H1 (cell line): ENCODE results near the gene RANGRF. TPM values are rescaled to one million over a fixed set of nuclear protein-coding genes. Genes with fewer than 3 reads are reported as not detected.

Source experiments
- CTCF ChIA-PET: fragments of 300-600 bp; sonication (Branson Sonifier 250); formaldehyde crosslinking; loops from one replicate; lab custom pipeline; 2021; ENCODE audit not compliant: partially characterized antibody; lab: Charles Lee
- POLR2A ChIA-PET: fragments of 300-600 bp; sonication (Branson Sonifier 250); formaldehyde crosslinking; loops from one replicate; lab custom pipeline; 2021; ENCODE audit warnings: inconsistent platforms; ENCODE audit not compliant: partially characterized antibody; lab: Charles Lee
- DNase-seq, 2 experiments: peaks; one replicate each; pipeline versions ENCODE4 v3.0.0 to v3.0.0-alpha.2; 2010 to 2022; ENCODE audit warnings: low spot score in 2 of 2, low read depth in 1 of 2, mixed read lengths in 1 of 2
- FAIRE-seq: peaks from 2 replicates; lab custom pipeline; 2011; peaks lifted over from hg19 to GRCh38; lab: Jason Lieb, UNC
- H2AFZ ChIP-seq: 2 replicates; pipeline ENCODE4 v1.8.1; 2012; ENCODE audit warnings: low read length, inconsistent platforms
- H2AK5ac ChIP-seq: 2 replicates; pipeline ENCODE4 v1.6.1; 2013; ENCODE audit warnings: low read depth, low read length
- H2BK120ac ChIP-seq: replicated peaks from 2 replicates; pipeline ENCODE3; 2013; ENCODE audit warnings: low read depth, low read length, inconsistent platforms
- H2BK12ac ChIP-seq: 2 replicates; pipeline ENCODE4 v1.6.1; 2013; ENCODE audit warnings: low read depth, low read length
- H2BK15ac ChIP-seq: 2 replicates; pipeline ENCODE4 v1.6.1; 2013; ENCODE audit warnings: low read length
- H2BK20ac ChIP-seq: 2 replicates; pipeline ENCODE4 v1.6.1; 2013; ENCODE audit warnings: low read length
- H2BK5ac ChIP-seq: 2 replicates; pipeline ENCODE4 v1.6.1; 2013; ENCODE audit warnings: low read depth, low read length
- H3K14ac ChIP-seq: 2 replicates; pipeline ENCODE4 v1.6.1; 2013; ENCODE audit warnings: inconsistent platforms; ENCODE audit not compliant: insufficient read length
- H3K18ac ChIP-seq: 2 replicates; pipeline ENCODE4 v1.6.1; 2013; ENCODE audit warnings: low read length; ENCODE audit errors: extremely low read depth
- H3K23ac ChIP-seq: 2 replicates; pipeline ENCODE4 v1.6.1; 2013; ENCODE audit warnings: inconsistent platforms; ENCODE audit not compliant: insufficient read length
- H3K23me2 ChIP-seq: 2 replicates; pipeline ENCODE4 v1.6.1; 2013; ENCODE audit warnings: low read depth, low read length
- H3K27ac ChIP-seq: 2 replicates; pipeline ENCODE4 v1.6.1; 2011; ENCODE audit warnings: low read depth, low read length, inconsistent platforms
- H3K27me3 ChIP-seq, 4 experiments: replicated peaks in 1 of 4; 1 replicate in 1 of 4; 2 replicates in 3 of 4; pipeline versions ENCODE4 v1.6.1 to v1.8.1; 2011 to 2013; ENCODE audit warnings: low read length in 3 of 4, mild to moderate bottlenecking in 3 of 4, inconsistent platforms in 2 of 4, mixed read lengths in 2 of 4, moderate library complexity in 1 of 4; ENCODE audit not compliant: control insufficient read depth in 3 of 4, insufficient read depth in 3 of 4; ENCODE audit errors: extremely low read depth in 1 of 4
- H3K36me3 ChIP-seq, 4 experiments: 2 replicates each; pipeline versions ENCODE4 v1.6.1 to v1.8.1; 2011 to 2013; ENCODE audit warnings: mild to moderate bottlenecking in 4 of 4, low read length in 3 of 4, moderate library complexity in 2 of 4, control low read depth in 1 of 4, inconsistent platforms in 1 of 4; ENCODE audit not compliant: insufficient read depth in 4 of 4, control insufficient read depth in 2 of 4
- H3K4ac ChIP-seq: replicated peaks from 2 replicates; pipeline ENCODE3; 2013; ENCODE audit warnings: low read length, low read depth, mixed read lengths, inconsistent platforms; ENCODE audit not compliant: insufficient read length
- H3K4me1 ChIP-seq, 4 experiments: replicated peaks in 1 of 4; 1 replicate in 1 of 4; 2 replicates in 3 of 4; pipeline versions ENCODE4 v1.6.1 to v1.8.1; 2011 to 2013; ENCODE audit warnings: low read length in 3 of 4, inconsistent platforms in 2 of 4, mixed read lengths in 1 of 4; ENCODE audit not compliant: insufficient read depth in 4 of 4, control insufficient read depth in 3 of 4
- H3K4me2 ChIP-seq, 2 experiments: 2 replicates each; pipeline versions ENCODE4 v1.6.1 to v1.8.1; 2011 to 2013; ENCODE audit warnings: low read depth in 2 of 2, low read length in 2 of 2, control low read depth in 1 of 2, inconsistent platforms in 1 of 2, mild to moderate bottlenecking in 1 of 2; ENCODE audit not compliant: insufficient read depth in 1 of 2
- H3K4me3 ChIP-seq, 4 experiments: fragments of 200-600, 300-600 bp in 1 of 4; sonication (generic), shearing (Covaris generic), sonication (Bioruptor Twin) in 1 of 4; 2 replicates each; pipeline versions ENCODE4 v1.5.1 to v1.8.1; 2011 to 2016; ENCODE audit warnings: low read length in 4 of 4, low read depth in 3 of 4, control low read depth in 2 of 4, inconsistent platforms in 2 of 4, mild to moderate bottlenecking in 2 of 4, mixed read lengths in 1 of 4, moderate library complexity in 1 of 4; ENCODE audit not compliant: insufficient read depth in 2 of 4; ENCODE audit errors: extremely low read depth in 1 of 4
- H3K56ac ChIP-seq: replicated peaks from 2 replicates; pipeline ENCODE3; 2013; ENCODE audit warnings: low read depth, mild to moderate bottlenecking, mixed read lengths, low read length, inconsistent platforms; ENCODE audit not compliant: insufficient read length
- H3K79me1 ChIP-seq: 2 replicates; pipeline ENCODE4 v1.6.1; 2013; ENCODE audit warnings: low read depth, low read length, control low read depth
- H3K79me2 ChIP-seq, 2 experiments: 2 replicates each; pipeline versions ENCODE4 v1.6.1 to v1.8.1; 2012 to 2013; ENCODE audit warnings: low read length in 2 of 2, mild to moderate bottlenecking in 2 of 2, inconsistent platforms in 1 of 2; ENCODE audit not compliant: insufficient read depth in 2 of 2, control insufficient read depth in 1 of 2
- H3K9ac ChIP-seq, 4 experiments: replicated peaks in 1 of 4; 1 replicate in 1 of 4; 2 replicates in 3 of 4; pipeline versions ENCODE4 v1.6.1 to v1.8.1; 2011 to 2013; ENCODE audit warnings: low read depth in 3 of 4, low read length in 3 of 4, control low read depth in 2 of 4, mild to moderate bottlenecking in 2 of 4, moderate library complexity in 2 of 4, inconsistent platforms in 1 of 4; ENCODE audit errors: extremely low read depth in 1 of 4
- H3K9me3 ChIP-seq, 2 experiments: 2 replicates each; pipeline versions ENCODE4 v1.6.1 to v1.8.1; 2012 to 2013; ENCODE audit warnings: mild to moderate bottlenecking in 2 of 2, moderate library complexity in 2 of 2, control low read depth in 1 of 2, inconsistent platforms in 1 of 2, low read depth in 1 of 2, low read length in 1 of 2, mixed read lengths in 1 of 2; ENCODE audit not compliant: insufficient read depth in 2 of 2
- H4K20me1 ChIP-seq, 2 experiments: replicated peaks in 1 of 2; 2 replicates each; pipeline versions ENCODE3 to v1.8.1; 2011 to 2013; ENCODE audit warnings: inconsistent platforms in 2 of 2, low read length in 2 of 2, mild to moderate bottlenecking in 1 of 2; ENCODE audit not compliant: insufficient read depth in 2 of 2, control insufficient read depth in 1 of 2
- H4K5ac ChIP-seq: 2 replicates; pipeline ENCODE4 v1.6.1; 2013; ENCODE audit warnings: low read length, low read depth, mixed read lengths, inconsistent platforms; ENCODE audit not compliant: insufficient read length
- H4K8ac ChIP-seq: 2 replicates; pipeline ENCODE4 v1.8.0; 2013; ENCODE audit warnings: mild to moderate bottlenecking, moderate library complexity, low read length, inconsistent platforms; ENCODE audit not compliant: insufficient read depth; ENCODE audit errors: extremely low read depth
- H4K91ac ChIP-seq: replicated peaks from 2 replicates; pipeline ENCODE3; 2013; ENCODE audit warnings: low read length, mixed read lengths, inconsistent platforms; ENCODE audit not compliant: insufficient read length
- CHD2 ChIP-seq: IDR thresholded peaks from 2 replicates; pipeline ENCODE4 v1.6.1; 2012; ENCODE audit warnings: low read length, improper control_type of control experiment
- E2F6 ChIP-seq: IDR thresholded peaks from 2 replicates; pipeline ENCODE4 v1.6.1; 2012; ENCODE audit warnings: inconsistent platforms
- HDAC2 ChIP-seq, 2 experiments: fragments of 300-600 bp in 1 of 2; sonication (generic) in 1 of 2; IDR thresholded peaks; 2 replicates each; pipeline ENCODE4 v1.6.1; 2011 to 2012; ENCODE audit warnings: low read depth in 2 of 2, low read length in 2 of 2, mild to moderate bottlenecking in 2 of 2, moderate library complexity in 2 of 2, borderline replicate concordance in 1 of 2, inconsistent platforms in 1 of 2
- NANOG ChIP-seq: IDR thresholded peaks from 2 replicates; pipeline ENCODE4 v1.6.1; 2011; ENCODE audit warnings: low read length, low read depth, mild to moderate bottlenecking, inconsistent platforms; ENCODE audit not compliant: insufficient read depth, poor library complexity, severe bottlenecking
- NRF1 ChIP-seq: IDR thresholded peaks from 2 replicates; pipeline ENCODE4 v1.6.1; 2011; ENCODE audit warnings: mild to moderate bottlenecking, low read depth, low read length, improper control_type of control experiment
- POU5F1 ChIP-seq: IDR thresholded peaks from 2 replicates; pipeline ENCODE4 v1.6.1; 2011; ENCODE audit warnings: low read depth, mild to moderate bottlenecking, low read length, moderate library complexity
- SUZ12 ChIP-seq: fragments of 200-600 bp; sonication (generic); IDR thresholded peaks from 2 replicates; pipeline ENCODE4 v1.6.1; 2012; ENCODE audit warnings: mild to moderate bottlenecking, inconsistent platforms, low read length, moderate library complexity, mixed read lengths
- WGBS, 2 experiments: shearing (Covaris generic) in 1 of 2; methylation state at CpG; one replicate each; pipeline versions ENCODE4 v1.1.6 to v1.1.7; 2013 to 2015; ENCODE audit warnings: low lambda C conversion rate in 2 of 2, mixed read lengths in 2 of 2, inconsistent platforms in 1 of 2, low coverage in 1 of 2, missing lambda C conversion rate in 1 of 2; ENCODE audit not compliant: insufficient replicate concordance in 2 of 2, insufficient coverage in 1 of 2, insufficient read length in 1 of 2; ENCODE audit errors: extremely low coverage in 1 of 2, missing lambda C conversion rate in 1 of 2; 5-methylcytosine and 5-hydroxymethylcytosine counted together
- polyA plus RNA-seq, 7 experiments: library from polyadenylated mRNA; depleted of rRNA in 3 of 7; stranded (reverse) in 5 of 7; unstranded in 2 of 7; fragments of >200 nt in 5 of 7; fragments of 200-250 nt in 2 of 7; gene quantifications; 1 replicate in 5 of 7; 2 replicates in 1 of 7; 4 replicates in 1 of 7; pipeline versions ENCODE4 v1.2.1 to v1.2.3, GENCODE V29; 2011 to 2013; ENCODE audit warnings: missing spikeins in 2 of 7, mixed read lengths in 2 of 7
- total RNA-seq: library from RNA; stranded (reverse); fragmentation: NEBNext Ultra II Directional; extraction: Animal tissue kit (Norgen Biotek cat#: 25700); gene quantifications from 2 replicates; pipeline ENCODE4 v1.2.1, GENCODE V29; 2021

RANGRF gene
- total and polyA plus RNA-seq, 2 of the 8 experiments (the other 6 are each of a cell fraction or from before 2014, with no cell fraction given): 36.9 to 49.6 TPM

- Histone ChIP-seq H3K14ac (no peak overlapping the region), H4K91ac (no peak overlapping the region), H3K9me3 (no peaks in the 10 kb centered on the region), H3K23me2 (peaks cover 9% of the 10 kb centered on the region; the same call in 1 of the 2 replicates), H2AK5ac (no peak overlapping the region), H2BK12ac (no peak overlapping the region), H3K23ac (no peak overlapping the region), H2BK20ac (no peak overlapping the region), H3K4ac (no peak overlapping the region), H3K27me3 (0 out of 7 replicates have a peak, but pooled peaks cover 0 to 2% (median 0%) of the 10 kb centered on the region in 4 experiments), H2BK15ac (no peak overlapping the region), H3K4me1 (peaks cover 0 to 13% (median 11%) of the 10 kb centered on the region in 4 experiments; a peak in 6 of 7 replicates), H2AFZ (no peak overlapping the region), H3K18ac (no peak overlapping the region), H4K5ac (no peak overlapping the region), H2BK120ac (no peak overlapping the region), H3K79me2 (no peaks in the 10 kb centered on the region), H4K20me1 (peaks cover 0 to 1% of the 10 kb centered on the region in 2 experiments), H3K27ac (no peak overlapping the region), H3K4me2 (no peak overlapping the region; a peak in 1 of 4 replicates), H3K9ac (peak overlapping the region in 1 of 4 experiments; percentile 11; a peak in 2 of 7 replicates), H3K79me1 (no peaks in the 10 kb centered on the region), H4K8ac (no peak overlapping the region), H2BK5ac (no peak overlapping the region), H3K36me3 (no peaks in the 10 kb centered on the region), H3K4me3 (no peak overlapping the region), H3K56ac (no peak overlapping the region)
- CTCF ChIA-PET: no interaction called here
- WGBS, 2 experiments: 58% methylated on average over 3 of the region's 3 CpGs; no CpG with 5 or more reads in 1 of the 2 experiments
- POLR2A ChIA-PET: interaction anchor here (2.1 to 66.3 kb wide), 3 partner anchors 15 to 92 kb away, joined by 6 to 1521 read pairs (median 115); partner anchors contain the start of genes CTC1 and PFAS
- DNase-seq (no peak), FAIRE-seq (no peak)
- no peak for TF ChIP-seq E2F6
- TF ChIP-seq CHD2: no peak
- no peak for TF ChIP-seq POU5F1
- no peak for TF ChIP-seq HDAC2 (IDR thresholded peaks at IDR 0.05; ENCODE audit: borderline replicate concordance in 1 of 2, low read depth in 2 of 2, low read length in 2 of 2)
- no peak for TF ChIP-seq SUZ12
- no peak for TF ChIP-seq NRF1
- no peak for TF ChIP-seq NANOG
Measured at GRCh38 chr17:8290043-8290442, 1.6 kb downstream of the RANGRF start.
